ENCODE measurements around the gene AUTS2. TPM values are rescaled to one million over a fixed set of nuclear protein-coding genes. Genes with fewer than 3 reads are reported as not detected.
A peak's percentile ranks its signal among the peaks of the same experiment; 100 is the strongest.

The AUTS2 gene
- total RNA-seq, 1 experiment from 2014 or later: 38.5 TPM

DNA sequence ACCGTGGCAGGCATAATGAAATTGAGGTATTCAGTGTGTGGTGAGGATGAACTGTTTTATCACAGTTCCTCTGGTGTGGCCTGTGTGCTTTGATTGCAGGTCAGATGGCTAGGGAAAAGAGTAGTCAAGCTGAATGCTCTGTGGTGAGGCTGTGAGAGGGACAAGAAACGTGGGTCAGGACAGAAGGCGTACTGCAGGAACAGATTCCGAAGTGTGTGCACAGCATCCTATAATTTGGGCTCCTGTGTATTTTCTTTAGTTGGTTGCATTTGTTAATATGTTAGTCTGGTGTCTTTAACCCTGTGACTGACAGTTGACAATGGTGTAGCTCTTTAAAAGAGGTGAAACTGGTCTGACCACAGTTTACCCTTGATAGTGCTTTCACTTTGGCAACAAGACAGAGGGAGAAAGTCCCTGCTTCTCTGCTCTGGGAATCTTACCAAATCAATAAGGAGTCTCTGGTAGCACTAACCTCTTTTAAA, 76.5 kb downstream of the AUTS2 start:
- H3K27me3 ChIP-seq (ENCODE audit: low read length): no peaks in the 10 kb centered on the region
- H2AFZ ChIP-seq (ENCODE audit: low read length): no peak overlapping the region
- H3K4me1 ChIP-seq (ENCODE audit: low read length): peaks cover 10% of the 10 kb centered on the region
- no peaks in the 10 kb centered on the region for H3K9me3 ChIP-seq (ENCODE audit: low read length)
- H3K9me2 ChIP-seq (replicated peaks; ENCODE audit: insufficient read depth, low read length): no peaks in the 10 kb centered on the region
- no peaks in the 10 kb centered on the region for H3K79me2 ChIP-seq (ENCODE audit: low read length)
- DNase-seq: no peak
- no peak overlapping the region for H3K9ac ChIP-seq (ENCODE audit: low read length)
- no peaks in the 10 kb centered on the region for H3K36me3 ChIP-seq (ENCODE audit: insufficient read depth, low read length)
- H4K20me1 ChIP-seq (ENCODE audit: insufficient read depth, low read depth, low read length): peaks cover 28% of the 10 kb centered on the region
- no peak overlapping the region for H3K4me3 ChIP-seq (ENCODE audit: low read length)
- H3K27ac ChIP-seq (ENCODE audit: low read length): no peak overlapping the region
- H3K4me2 ChIP-seq (ENCODE audit: low read depth, low read length, poor library complexity, severe bottlenecking): no peak overlapping the region

DNA sequence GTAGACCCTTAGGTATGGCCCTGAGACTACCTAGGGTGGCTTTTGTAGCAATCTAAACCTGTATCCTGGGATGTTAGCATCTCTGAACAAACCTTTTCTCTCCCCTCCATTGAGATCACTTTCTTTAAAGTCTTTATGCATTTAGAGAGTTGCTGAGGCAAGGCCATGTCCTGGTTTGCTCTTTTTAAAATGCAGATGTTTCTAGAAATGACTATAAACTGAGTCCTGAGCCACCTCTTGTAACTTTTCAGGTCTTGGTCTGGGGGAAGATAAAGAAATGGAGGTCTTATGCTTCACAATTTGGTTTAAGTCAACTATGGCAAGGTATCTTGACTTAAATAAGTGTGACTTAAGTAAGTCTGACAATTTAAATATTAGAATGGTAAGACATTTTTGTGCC, 78.0 kb downstream of the AUTS2 start:
- H3K9me2 ChIP-seq (replicated peaks; ENCODE audit: insufficient read depth, low read length): no peaks in the 10 kb centered on the region
- H3K9me3 ChIP-seq (ENCODE audit: low read length): no peaks in the 10 kb centered on the region
- H2AFZ ChIP-seq (ENCODE audit: low read length): no peak overlapping the region
- DNase-seq: no peak
- H3K4me1 ChIP-seq (ENCODE audit: low read length): peaks cover 10% of the 10 kb centered on the region
- no peaks in the 10 kb centered on the region for H3K27me3 ChIP-seq (ENCODE audit: low read length)
- H3K27ac ChIP-seq (ENCODE audit: low read length): no peak overlapping the region
- H3K79me2 ChIP-seq (ENCODE audit: low read length): no peaks in the 10 kb centered on the region
- no peak overlapping the region for H3K4me3 ChIP-seq (ENCODE audit: low read length)
- no peak overlapping the region for H3K9ac ChIP-seq (ENCODE audit: low read length)
- peaks cover 18% of the 10 kb centered on the region for H4K20me1 ChIP-seq (ENCODE audit: insufficient read depth, low read depth, low read length)
- H3K36me3 ChIP-seq (ENCODE audit: insufficient read depth, low read length): no peaks in the 10 kb centered on the region
- no peak overlapping the region for H3K4me2 ChIP-seq (ENCODE audit: low read depth, low read length, poor library complexity, severe bottlenecking)

DNA sequence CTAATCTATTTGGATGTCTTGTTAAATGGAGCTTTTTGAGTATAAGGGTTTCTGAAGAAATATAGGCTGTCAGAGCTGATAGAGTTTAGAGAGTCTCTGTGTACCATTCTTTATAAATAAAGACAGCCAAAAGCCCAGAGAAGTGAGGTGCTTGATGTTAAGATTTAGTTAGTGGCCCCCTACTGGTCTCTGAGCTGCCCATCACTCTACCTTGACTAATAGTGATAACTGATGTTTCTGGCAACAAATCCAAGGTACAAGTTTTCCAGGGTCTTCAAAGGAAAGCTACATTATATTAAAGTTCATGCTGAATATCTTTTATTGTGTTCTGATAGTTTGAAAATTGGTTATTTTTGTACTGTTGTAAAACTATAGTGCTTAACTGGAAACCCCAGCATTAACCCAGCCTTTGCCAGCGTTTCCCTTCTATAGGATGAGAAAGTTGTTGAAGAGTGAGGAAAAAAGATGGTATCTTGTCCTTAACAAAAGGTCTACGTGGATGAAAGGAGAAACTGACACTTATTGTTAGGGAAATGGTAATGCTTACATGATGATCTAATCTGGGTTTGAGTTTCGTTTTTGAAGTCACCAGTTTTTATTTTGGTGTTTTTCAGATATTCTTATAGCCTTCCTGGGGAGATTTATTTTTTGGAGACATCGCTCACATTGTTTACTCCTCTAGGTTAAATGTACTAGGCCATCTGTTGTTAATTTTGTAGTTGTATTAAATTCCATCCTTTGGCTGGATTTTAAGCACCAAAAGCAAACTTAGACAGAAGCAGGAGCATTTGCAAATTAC, 79.0 kb downstream of the AUTS2 start:
- Histone ChIP-seq H3K4me2 (ENCODE audit: low read depth, low read length, poor library complexity, severe bottlenecking) (peak overlapping the region; percentile 2), H3K79me2 (ENCODE audit: low read length) (no peaks in the 10 kb centered on the region), H3K4me1 (ENCODE audit: low read length) (peaks cover 16% of the 10 kb centered on the region), H4K20me1 (ENCODE audit: insufficient read depth, low read depth, low read length) (peaks cover 22% of the 10 kb centered on the region), H3K4me3 (ENCODE audit: low read length) (no peak overlapping the region), H2AFZ (ENCODE audit: low read length) (no peak overlapping the region), H3K9ac (ENCODE audit: low read length) (no peak overlapping the region), H3K27me3 (ENCODE audit: low read length) (no peaks in the 10 kb centered on the region), H3K9me2 (replicated peaks; ENCODE audit: insufficient read depth, low read length) (no peaks in the 10 kb centered on the region), H3K9me3 (ENCODE audit: low read length) (no peaks in the 10 kb centered on the region), H3K36me3 (ENCODE audit: insufficient read depth, low read length) (no peaks in the 10 kb centered on the region), H3K27ac (ENCODE audit: low read length) (no peak overlapping the region)
- DNase-seq: peak; percentile 75

DNA sequence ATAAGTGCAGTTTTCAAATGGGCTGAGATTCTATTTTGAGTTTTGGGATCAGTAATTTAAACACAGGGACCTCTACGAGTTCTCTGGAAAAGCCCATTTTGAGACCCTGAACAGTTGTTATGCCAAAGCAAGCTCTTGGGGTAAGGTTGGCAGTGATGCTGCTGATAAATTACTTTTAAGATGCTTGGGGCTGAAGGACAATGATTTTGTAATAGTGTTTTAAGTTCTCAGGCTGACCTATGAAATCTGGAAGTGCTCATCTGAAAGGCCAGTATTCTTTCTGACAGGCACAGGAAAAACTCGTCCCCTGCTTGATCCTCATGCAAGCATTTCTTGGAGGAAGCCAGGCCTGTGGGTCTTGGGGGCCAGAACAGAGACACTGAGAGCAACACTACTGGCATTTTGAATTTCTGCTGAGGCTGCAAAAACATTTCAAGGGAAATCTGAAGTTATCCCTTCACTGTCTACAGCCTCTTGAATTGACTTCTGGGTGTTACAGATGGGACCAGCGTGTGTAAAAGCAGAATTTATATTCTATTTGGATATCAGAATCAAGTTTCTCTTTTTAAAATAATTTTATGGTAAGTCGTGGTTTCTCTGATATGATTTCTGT, 79.7 kb downstream of the AUTS2 start:
- Histone ChIP-seq H3K27me3 (ENCODE audit: low read length) (no peaks in the 10 kb centered on the region), H3K9me2 (replicated peaks; ENCODE audit: insufficient read depth, low read length) (no peaks in the 10 kb centered on the region), H3K4me2 (ENCODE audit: low read depth, low read length, poor library complexity, severe bottlenecking) (peak overlapping the region; percentile 2), H3K4me3 (ENCODE audit: low read length) (no peak overlapping the region), H4K20me1 (ENCODE audit: insufficient read depth, low read depth, low read length) (peaks cover 14% of the 10 kb centered on the region), H3K9ac (ENCODE audit: low read length) (no peak overlapping the region), H3K79me2 (ENCODE audit: low read length) (no peaks in the 10 kb centered on the region), H3K36me3 (ENCODE audit: insufficient read depth, low read length) (no peaks in the 10 kb centered on the region), H3K9me3 (ENCODE audit: low read length) (no peaks in the 10 kb centered on the region), H2AFZ (ENCODE audit: low read length) (no peak overlapping the region), H3K4me1 (ENCODE audit: low read length) (peaks cover 23% of the 10 kb centered on the region), H3K27ac (ENCODE audit: low read length) (no peak overlapping the region)
- DNase-seq: no peak

DNA sequence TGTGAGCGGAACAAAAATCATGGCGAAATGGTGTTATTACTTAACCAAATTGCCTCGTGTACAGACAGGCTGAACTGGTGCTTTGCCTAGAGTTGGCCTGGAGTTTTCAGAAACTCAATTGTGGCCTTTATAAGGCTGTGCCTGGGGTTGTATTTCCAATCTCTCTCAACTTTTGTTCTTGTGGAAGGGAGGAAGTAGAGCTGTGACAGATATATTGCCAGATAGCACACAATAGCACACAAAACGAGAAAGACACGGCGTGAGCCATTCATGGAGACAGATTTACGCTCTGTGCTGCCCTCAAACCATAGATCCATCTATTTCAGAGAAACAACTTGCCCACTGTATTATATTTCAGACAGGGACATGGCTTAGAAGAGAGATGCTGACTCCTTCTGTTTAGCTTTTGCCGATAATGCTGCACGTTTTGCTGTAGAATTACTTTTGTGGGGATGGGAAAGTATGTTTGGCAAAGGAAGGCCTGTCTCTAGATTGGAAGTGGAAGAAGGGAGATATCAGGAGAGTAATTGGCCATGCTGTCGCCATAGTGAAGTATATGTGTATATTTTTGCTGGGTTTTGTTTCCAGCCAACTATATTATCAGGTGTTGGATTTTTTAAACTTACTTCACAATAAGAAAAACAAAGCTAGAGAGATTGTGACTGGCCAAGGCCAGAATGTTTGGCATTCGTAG, 80.4 kb downstream of the AUTS2 start:
- Histone ChIP-seq H3K27ac (ENCODE audit: low read length) (no peak overlapping the region), H3K9me2 (replicated peaks; ENCODE audit: insufficient read depth, low read length) (no peaks in the 10 kb centered on the region), H3K36me3 (ENCODE audit: insufficient read depth, low read length) (no peaks in the 10 kb centered on the region), H3K27me3 (ENCODE audit: low read length) (no peaks in the 10 kb centered on the region), H4K20me1 (ENCODE audit: insufficient read depth, low read depth, low read length) (peaks cover 9% of the 10 kb centered on the region), H2AFZ (ENCODE audit: low read length) (no peak overlapping the region), H3K9ac (ENCODE audit: low read length) (no peak overlapping the region), H3K4me2 (ENCODE audit: low read depth, low read length, poor library complexity, severe bottlenecking) (no peak overlapping the region), H3K9me3 (ENCODE audit: low read length) (no peaks in the 10 kb centered on the region), H3K4me3 (ENCODE audit: low read length) (no peak overlapping the region), H3K79me2 (ENCODE audit: low read length) (no peaks in the 10 kb centered on the region), H3K4me1 (ENCODE audit: low read length) (peaks cover 28% of the 10 kb centered on the region)
- DNase-seq: no peak

DNA sequence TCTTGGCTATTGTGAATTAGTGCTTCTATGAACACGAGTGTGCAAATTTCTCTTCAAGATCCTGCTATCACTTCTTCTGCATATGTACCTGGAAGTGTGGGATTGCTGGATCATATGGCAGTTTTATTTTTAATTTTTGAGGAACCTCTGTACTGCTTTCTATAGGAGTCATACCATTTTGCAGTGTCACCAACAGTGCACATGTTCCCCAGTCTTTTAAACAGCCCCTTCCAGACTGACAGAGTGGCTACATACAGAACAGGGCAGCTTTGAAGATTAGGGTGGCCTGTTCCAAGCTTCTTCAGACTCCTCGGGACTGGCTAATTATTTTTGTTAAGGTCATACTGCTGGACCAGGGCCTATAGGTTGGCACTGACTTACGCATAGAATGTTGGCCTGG, 82.9 kb downstream of the AUTS2 start:
- Histone ChIP-seq H3K9ac (ENCODE audit: low read length) (no peak overlapping the region), H3K79me2 (ENCODE audit: low read length) (no peaks in the 10 kb centered on the region), H3K27ac (ENCODE audit: low read length) (no peak overlapping the region), H3K27me3 (ENCODE audit: low read length) (no peaks in the 10 kb centered on the region), H3K4me2 (ENCODE audit: low read depth, low read length, poor library complexity, severe bottlenecking) (no peak overlapping the region), H4K20me1 (ENCODE audit: insufficient read depth, low read depth, low read length) (peaks cover 5% of the 10 kb centered on the region), H3K4me3 (ENCODE audit: low read length) (no peak overlapping the region), H3K9me2 (replicated peaks; ENCODE audit: insufficient read depth, low read length) (no peaks in the 10 kb centered on the region), H3K9me3 (ENCODE audit: low read length) (no peaks in the 10 kb centered on the region), H2AFZ (ENCODE audit: low read length) (no peak overlapping the region), H3K4me1 (ENCODE audit: low read length) (peaks cover 39% of the 10 kb centered on the region), H3K36me3 (ENCODE audit: insufficient read depth, low read length) (no peaks in the 10 kb centered on the region)
- DNase-seq: no peak

DNA sequence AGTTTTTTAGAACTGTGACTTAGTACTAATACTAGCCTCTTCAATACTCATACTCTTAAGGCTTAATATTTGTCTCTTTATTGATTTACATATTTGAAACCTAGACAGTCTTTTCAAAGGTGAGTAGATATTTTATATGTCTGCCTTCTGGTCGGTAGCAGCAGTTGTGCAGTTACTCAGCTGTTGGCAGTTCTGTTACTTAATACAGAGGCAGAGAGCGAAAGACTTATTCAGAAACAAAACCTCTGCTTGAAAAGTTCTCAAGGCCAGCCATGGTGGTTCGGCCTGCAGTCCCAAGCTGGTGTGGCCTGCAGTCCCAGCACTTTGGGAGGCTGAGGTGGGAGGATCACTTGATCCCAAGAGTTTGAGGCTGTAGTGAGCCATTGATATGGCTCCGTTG, 84.2 kb downstream of the AUTS2 start:
- H3K4me1 ChIP-seq (ENCODE audit: low read length): peaks cover 46% of the 10 kb centered on the region
- H3K4me3 ChIP-seq (ENCODE audit: low read length): no peak overlapping the region
- H2AFZ ChIP-seq (ENCODE audit: low read length): no peak overlapping the region
- no peaks in the 10 kb centered on the region for H3K36me3 ChIP-seq (ENCODE audit: insufficient read depth, low read length)
- H3K9ac ChIP-seq (ENCODE audit: low read length): no peak overlapping the region
- peaks cover 5% of the 10 kb centered on the region for H4K20me1 ChIP-seq (ENCODE audit: insufficient read depth, low read depth, low read length)
- no peaks in the 10 kb centered on the region for H3K79me2 ChIP-seq (ENCODE audit: low read length)
- no peaks in the 10 kb centered on the region for H3K9me3 ChIP-seq (ENCODE audit: low read length)
- H3K27ac ChIP-seq (ENCODE audit: low read length): no peak overlapping the region
- no peaks in the 10 kb centered on the region for H3K9me2 ChIP-seq (replicated peaks; ENCODE audit: insufficient read depth, low read length)
- no peak for DNase-seq
- no peak overlapping the region for H3K4me2 ChIP-seq (ENCODE audit: low read depth, low read length, poor library complexity, severe bottlenecking)
- H3K27me3 ChIP-seq (ENCODE audit: low read length): no peaks in the 10 kb centered on the region

DNA sequence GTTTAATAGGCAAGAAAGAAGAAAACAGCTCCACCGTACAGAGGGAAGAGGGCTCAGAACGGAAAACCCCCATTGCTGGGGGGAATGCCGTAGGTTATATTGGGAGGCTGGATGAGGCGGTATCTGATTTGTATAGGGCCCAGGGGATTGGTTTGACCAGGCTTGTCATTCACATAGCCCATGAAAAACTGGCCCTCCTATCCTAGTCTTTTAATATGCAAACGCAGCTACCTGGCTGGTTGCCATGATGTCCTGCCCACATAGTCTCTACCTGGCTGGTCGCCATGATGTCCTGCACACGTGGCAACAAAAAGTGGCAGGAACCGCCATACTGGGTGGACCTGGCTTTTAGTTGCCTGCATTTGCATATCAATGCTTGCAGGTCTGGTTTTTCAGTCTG, 84.7 kb downstream of the AUTS2 start:
- Histone ChIP-seq H3K27me3 (ENCODE audit: low read length) (no peaks in the 10 kb centered on the region), H3K4me1 (ENCODE audit: low read length) (peaks cover 41% of the 10 kb centered on the region), H2AFZ (ENCODE audit: low read length) (no peak overlapping the region), H3K9ac (ENCODE audit: low read length) (no peak overlapping the region), H4K20me1 (ENCODE audit: insufficient read depth, low read depth, low read length) (peaks cover 5% of the 10 kb centered on the region; the same call in 1 of the 2 replicates), H3K36me3 (ENCODE audit: insufficient read depth, low read length) (no peaks in the 10 kb centered on the region), H3K9me3 (ENCODE audit: low read length) (no peaks in the 10 kb centered on the region), H3K4me3 (ENCODE audit: low read length) (no peak overlapping the region), H3K4me2 (ENCODE audit: low read depth, low read length, poor library complexity, severe bottlenecking) (no peak overlapping the region), H3K27ac (ENCODE audit: low read length) (no peak overlapping the region), H3K79me2 (ENCODE audit: low read length) (no peaks in the 10 kb centered on the region), H3K9me2 (replicated peaks; ENCODE audit: insufficient read depth, low read length) (no peaks in the 10 kb centered on the region)
- no peak for DNase-seq

Measured in Karpas-422 (cell line).